Caco-2 (cell line): Measurements from ENCODE around the gene SLC1A2. TPM values are rescaled to one million over a fixed set of nuclear protein-coding genes. Genes with fewer than 3 reads are reported as not detected.

Experiments
- BruUV-seq: library from RNA; stranded (reverse); fragments of 400-500 nt; replicated peaks from 2 replicates; lab custom pipeline; 2021; lab: Mats Ljungman, UMichigan
- CTCF ChIA-PET: fragments of 300-600 bp; sonication (Branson Sonifier 250); formaldehyde crosslinking; loops from one replicate; lab custom pipeline; 2022; ENCODE audit warnings: antibody characterized with exemption; lab: Charles Lee
- POLR2A ChIA-PET: fragments of 300-600 bp; sonication (Branson Sonifier 250); formaldehyde crosslinking; loops from one replicate; lab custom pipeline; 2022; ENCODE audit warnings: antibody characterized with exemption; lab: Charles Lee
- DNase-seq, 2 experiments: peaks; one replicate each; pipeline versions ENCODE4 v3.0.0 to v3.0.0-alpha.2; 2020 to 2022
- H3K27me3 ChIP-seq: replicated peaks from 2 replicates; pipeline ENCODE4 v1.6.0; 2011; ENCODE audit warnings: low read length; ENCODE audit not compliant: control insufficient read depth, insufficient read depth
- H3K36me3 ChIP-seq: 2 replicates; pipeline ENCODE4 v1.5.1; 2011; ENCODE audit warnings: low read length; ENCODE audit not compliant: control insufficient read depth, insufficient read depth
- H3K4me1 ChIP-seq: fragments of 250-450 bp; sonication (Bioruptor Pico); 2 replicates; pipeline ENCODE4 v1.5.1; 2020; ENCODE audit warnings: mild to moderate bottlenecking
- H3K4me3 ChIP-seq: 2 replicates; pipeline ENCODE4 v1.5.1; 2011; ENCODE audit warnings: low read depth, mild to moderate bottlenecking, control low read depth, low read length
- H3K9me3 ChIP-seq: fragments of 250-450 bp; sonication (Bioruptor Pico); 2 replicates; pipeline ENCODE4 v1.5.1; 2020; ENCODE audit warnings: mild to moderate bottlenecking, moderate library complexity
- H3K27ac Mint-ChIP-seq: one replicate; pipeline ENCODE4 v1.8.0; 2022; ENCODE audit warnings: mixed read lengths; ENCODE audit not compliant: unreplicated experiment
- H3K27me3 Mint-ChIP-seq: one replicate; pipeline ENCODE4 v1.8.0; 2022; ENCODE audit warnings: mixed read lengths; ENCODE audit not compliant: insufficient read depth, unreplicated experiment
- H3K36me3 Mint-ChIP-seq: one replicate; pipeline ENCODE4 v1.8.0; 2022; ENCODE audit warnings: mild to moderate bottlenecking, mixed read lengths; ENCODE audit not compliant: insufficient read depth, unreplicated experiment
- H3K4me1 Mint-ChIP-seq: one replicate; pipeline ENCODE4 v1.8.0; 2022; ENCODE audit warnings: low read depth, mixed read lengths; ENCODE audit not compliant: unreplicated experiment
- H3K4me3 Mint-ChIP-seq: one replicate; pipeline ENCODE4 v1.8.0; 2022; ENCODE audit warnings: mild to moderate bottlenecking, moderate library complexity, mixed read lengths; ENCODE audit not compliant: unreplicated experiment
- H3K9me3 Mint-ChIP-seq: one replicate; pipeline ENCODE4 v1.8.0; 2022; ENCODE audit warnings: mixed read lengths; ENCODE audit not compliant: unreplicated experiment
- CTCF ChIP-seq, 2 experiments: fragments of 200-600 bp in 1 of 2; IDR thresholded peaks; 1 replicate in 1 of 2; 2 replicates in 1 of 2; pipeline versions ENCODE4 v1.5.1 to v1.8.0; 2011 to 2022; ENCODE audit warnings: antibody characterized with exemption in 1 of 2, control low read depth in 1 of 2, inconsistent platforms in 1 of 2, low read depth in 1 of 2, low read length in 1 of 2, mild to moderate bottlenecking in 1 of 2, moderate library complexity in 1 of 2; ENCODE audit not compliant: insufficient read depth in 1 of 2, severe bottlenecking in 1 of 2, unreplicated experiment in 1 of 2
- intact Hi-C: fragments of 100-400 bp; cut with micrococcal nuclease; formaldehyde crosslinking; loops from one replicate; pipeline ENCODE4 v1.10.0; 2022; ENCODE audit not compliant: unreplicated experiment
- total RNA-seq: library from RNA; stranded (reverse); gene quantifications from 2 replicates; pipeline ENCODE4 v1.2.3, GENCODE V29; 2022

Gene SLC1A2
- total RNA-seq, 1 experiment from 2014 or later: 2.0 TPM

DNA sequence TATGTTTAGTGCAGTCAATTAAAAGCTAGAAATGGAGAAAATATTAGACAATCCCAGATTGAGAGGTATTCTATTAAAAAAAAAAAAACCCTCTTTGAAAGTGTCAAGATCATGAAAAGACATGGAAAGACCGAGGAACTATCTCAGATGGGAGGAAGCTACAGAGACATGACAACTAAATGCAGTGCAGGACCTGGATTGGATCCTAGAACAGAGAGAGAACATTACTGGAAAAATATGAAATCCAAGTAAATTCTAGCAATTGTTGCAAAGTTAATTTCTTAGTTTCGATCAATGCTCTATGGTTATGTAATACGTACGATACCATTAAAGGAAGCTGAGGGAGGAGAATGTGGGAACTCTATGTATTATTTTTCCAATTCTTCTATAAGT lies 43.2 kb downstream of the SLC1A2 start:
- no TSS peak for BruUV-seq
- no peaks in the 10 kb centered on the region for H3K36me3 Mint-ChIP-seq
- ChIA-PET CTCF (no interaction called here), POLR2A (no interaction called here)
- H3K9me3 Mint-ChIP-seq: no peaks in the 10 kb centered on the region
- no peak for DNase-seq
- no peaks in the 10 kb centered on the region for H3K9me3 ChIP-seq
- H3K4me3 Mint-ChIP-seq: no peak overlapping the region
- peaks cover 1% of the 10 kb centered on the region for H3K27me3 Mint-ChIP-seq
- intact Hi-C loops: no loop called here
- H3K27ac Mint-ChIP-seq: no peak overlapping the region
- H3K27me3 ChIP-seq: no peaks in the 10 kb centered on the region
- H3K36me3 ChIP-seq: no peaks in the 10 kb centered on the region
- peaks cover 6% of the 10 kb centered on the region for H3K4me1 Mint-ChIP-seq
- TF ChIP-seq CTCF (IDR thresholded peaks at IDR 0.05; ENCODE audit: insufficient read depth in 1 of 2, low read depth in 1 of 2, low read length in 1 of 2, severe bottlenecking in 1 of 2, unreplicated experiment in 1 of 2): no peak
- no peaks in the 10 kb centered on the region for H3K4me1 ChIP-seq
- no peak overlapping the region for H3K4me3 ChIP-seq

DNA sequence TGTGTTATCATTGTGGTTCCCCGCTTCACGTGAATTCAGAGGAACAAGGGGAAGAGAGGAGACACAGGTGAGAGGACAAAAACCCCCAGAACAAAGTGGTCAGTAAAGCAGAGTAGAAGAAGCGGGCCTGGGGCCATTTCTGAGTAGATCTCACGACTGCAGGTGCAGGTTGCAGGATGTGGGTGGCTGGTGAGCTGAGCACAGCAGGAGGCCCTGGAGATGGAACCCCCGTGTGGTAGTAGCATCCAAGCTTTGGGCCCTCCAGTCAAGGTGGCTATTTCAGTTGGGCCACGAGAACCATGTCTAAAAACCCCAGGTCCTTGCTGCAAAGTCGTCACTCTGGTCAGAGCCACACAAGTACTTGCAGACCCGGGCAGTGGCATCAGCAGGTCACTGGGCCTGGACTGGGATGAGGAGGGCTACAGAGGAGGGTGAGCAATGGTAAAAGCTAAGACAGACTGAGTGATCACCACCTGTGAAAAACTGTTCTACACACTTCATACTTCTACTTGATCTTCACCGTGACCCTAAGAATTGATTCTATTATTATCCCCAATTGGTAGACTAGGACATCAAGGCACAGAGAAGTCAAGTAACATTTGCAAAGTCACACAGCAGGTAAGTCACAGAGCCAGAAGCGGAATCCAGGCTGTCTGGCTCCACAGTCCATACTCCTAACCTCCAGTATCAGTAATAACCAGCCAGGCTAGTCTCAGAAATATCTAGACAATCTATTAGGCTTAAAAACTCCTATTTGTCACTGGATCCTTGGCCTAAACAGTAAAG lies 43.8 kb downstream of the SLC1A2 start:
- Mint-ChIP-seq H3K27me3 (peaks cover 2% of the 10 kb centered on the region), H3K9me3 (no peaks in the 10 kb centered on the region), H3K36me3 (no peaks in the 10 kb centered on the region), H3K4me3 (no peak overlapping the region), H3K27ac (no peak overlapping the region), H3K4me1 (peaks cover 6% of the 10 kb centered on the region)
- no peak for DNase-seq
- H3K4me1 ChIP-seq: no peaks in the 10 kb centered on the region
- H3K36me3 ChIP-seq: no peaks in the 10 kb centered on the region
- intact Hi-C loops: no loop called here
- no peaks in the 10 kb centered on the region for H3K9me3 ChIP-seq
- POLR2A ChIA-PET: no interaction called here
- no peaks in the 10 kb centered on the region for H3K27me3 ChIP-seq
- CTCF ChIA-PET: no interaction called here
- no peak for TF ChIP-seq CTCF (IDR thresholded peaks at IDR 0.05; ENCODE audit: insufficient read depth in 1 of 2, low read depth in 1 of 2, low read length in 1 of 2, severe bottlenecking in 1 of 2, unreplicated experiment in 1 of 2)
- BruUV-seq: no TSS peak
- no peak overlapping the region for H3K4me3 ChIP-seq

- no peaks in the 10 kb centered on the region for H3K4me1 ChIP-seq
- no peak overlapping the region for H3K4me3 ChIP-seq
- DNase-seq: no peak
- POLR2A ChIA-PET: no interaction called here
- H3K27me3 ChIP-seq: no peaks in the 10 kb centered on the region
- BruUV-seq: no TSS peak
- no peaks in the 10 kb centered on the region for H3K36me3 Mint-ChIP-seq
- no peak overlapping the region for H3K27ac Mint-ChIP-seq
- CTCF ChIA-PET: no interaction called here
- H3K4me3 Mint-ChIP-seq: no peak overlapping the region
- intact Hi-C loops: loop anchor here (5.0 kb wide), 1 partner anchor 66 kb away; no protein-coding TSS in a partner anchor
- H3K4me1 Mint-ChIP-seq: peaks cover 6% of the 10 kb centered on the region
- H3K9me3 Mint-ChIP-seq: no peaks in the 10 kb centered on the region
- no peaks in the 10 kb centered on the region for H3K36me3 ChIP-seq
- H3K27me3 Mint-ChIP-seq: peaks cover 2% of the 10 kb centered on the region
- TF ChIP-seq CTCF (IDR thresholded peaks at IDR 0.05; ENCODE audit: insufficient read depth in 1 of 2, low read depth in 1 of 2, low read length in 1 of 2, severe bottlenecking in 1 of 2, unreplicated experiment in 1 of 2): no peak
- no peaks in the 10 kb centered on the region for H3K9me3 ChIP-seq
These were observed 45.9 kb downstream of the SLC1A2 start for GRCh38 chr11:35373284-35373933.
